Endothelial cell of hepatic sinusoid (primary cell): Measurements from ENCODE around the gene LIMS1.
"Not testable (repeated sequence)": the region's sequence is repeated elsewhere in the genome, so short reads cannot be mapped to it uniquely, and the experiment has no call there.

Source experiments
- in situ Hi-C: cut with HindIII; loops from 2 replicates; pipeline ENCODE4 v1.10.0; 2017; ENCODE audit warnings: low sequenced_read_pairs

LIMS1 gene

GRCh38 chr2:108630567-108631405, 96.5 kb downstream of the LIMS1 start:
- in situ Hi-C loops, result no loop called here

GRCh38 chr2:108632332-108633160, 98.3 kb downstream of the LIMS1 start:
- in situ Hi-C loops, result no loop called here

GRCh38 chr2:108633409-108633808, 99.1 kb downstream of the LIMS1 start:
- in situ Hi-C loops, result no loop called here

- in situ Hi-C loops, result no loop called here
Observed at GRCh38 chr2:108634011-108634410, 99.7 kb downstream of the LIMS1 start.

- in situ Hi-C loops, result no loop called here
Observed at GRCh38 chr2:108634576-108635160, 100.4 kb downstream of the LIMS1 start.

- in situ Hi-C loops, result no loop called here
Observed at GRCh38 chr2:108635630-108636354, 101.5 kb downstream of the LIMS1 start.

- in situ Hi-C loops, result no loop called here
Observed at GRCh38 chr2:108637304-108637669, 103.0 kb downstream of the LIMS1 start.

GRCh38 chr2:108640731-108641130, 106.5 kb downstream of the LIMS1 start:
- in situ Hi-C loops, result loop anchor here (5.0 kb wide), 1 partner anchor 33 kb away; no protein-coding TSS in a partner anchor

- in situ Hi-C loops, result loop anchor here (5.0 kb wide), 1 partner anchor 34 kb away; no protein-coding TSS in a partner anchor
Observed at GRCh38 chr2:108641756-108642155, 107.5 kb downstream of the LIMS1 start.

GRCh38 chr2:108643261-108643849, 109.1 kb downstream of the LIMS1 start:
- in situ Hi-C loops, result loop anchor here (5.0 kb wide), 1 partner anchor 36 kb away; no protein-coding TSS in a partner anchor

GRCh38 chr2:108643862-108644261, 109.6 kb downstream of the LIMS1 start:
- in situ Hi-C loops, result loop anchor here (5.0 kb wide), 1 partner anchor 37 kb away; no protein-coding TSS in a partner anchor

- in situ Hi-C loops, result loop anchor here (5.0 kb wide), 1 partner anchor 37 kb away; no protein-coding TSS in a partner anchor
Observed at GRCh38 chr2:108644446-108644845, 110.2 kb downstream of the LIMS1 start.

- in situ Hi-C loops, result not testable (repeated sequence)
Observed at GRCh38 chr2:108648796-108649195, 114.5 kb downstream of the LIMS1 start.

- in situ Hi-C loops, result not testable (repeated sequence)
Observed at GRCh38 chr2:108650465-108650864, 116.2 kb downstream of the LIMS1 start.

GRCh38 chr2:108651468-108651867, 117.2 kb downstream of the LIMS1 start:
- in situ Hi-C loops, result not testable (repeated sequence)

- in situ Hi-C loops, result not testable (repeated sequence)
Observed at GRCh38 chr2:108652187-108652931, 118.1 kb downstream of the LIMS1 start.

GRCh38 chr2:108653425-108653824, 119.2 kb downstream of the LIMS1 start:
- in situ Hi-C loops, result not testable (repeated sequence)

GRCh38 chr2:108653849-108654248, 119.6 kb downstream of the LIMS1 start:
- in situ Hi-C loops, result not testable (repeated sequence)

GRCh38 chr2:108654521-108655125, 120.4 kb downstream of the LIMS1 start:
- in situ Hi-C loops, result not testable (repeated sequence)
